Activated naive CD8-positive, alpha-beta T cell treated with anti-CD3 and anti-CD28 coated beads, Interleukin-2, amount 10 ng/mL, durations not matched to agents 7 days and 5 days (primary cell): ENCODE data around the gene ATP10A. TPM values are rescaled to one million over a fixed set of nuclear protein-coding genes. Genes with fewer than 3 reads are reported as not detected.
"Not testable (repeated sequence)": the region's sequence is repeated elsewhere in the genome, so short reads cannot be mapped to it uniquely, and the experiment has no call there.

ENCODE experiments used
- ATAC-seq: fragments of 150-1000 bp; cut with Tn5 transposase; one replicate; pipeline ENCODE4 v1.10.0; 2021; ENCODE audit warnings: low read depth, moderate library complexity
- POLR2A ChIA-PET: fragments of 350-600 bp; sonication (Branson Sonifier 250); formaldehyde crosslinking; loops from one replicate; lab custom pipeline; 2021; ENCODE audit warnings: antibody characterized with exemption; lab: Charles Lee
- DNase-seq: peaks from one replicate; pipeline ENCODE4 v3.0.0; 2021
- H3K27ac Mint-ChIP-seq: one replicate; pipeline ENCODE4 v1.8.0; 2022; ENCODE audit warnings: mild to moderate bottlenecking, mixed read lengths
- H3K27me3 Mint-ChIP-seq: one replicate; pipeline ENCODE4 v1.8.0; 2022; ENCODE audit warnings: mild to moderate bottlenecking, moderate library complexity, mixed read lengths
- H3K36me3 Mint-ChIP-seq: one replicate; pipeline ENCODE4 v1.8.0; 2021; ENCODE audit warnings: mild to moderate bottlenecking, mixed read lengths
- H3K4me1 Mint-ChIP-seq: one replicate; pipeline ENCODE4 v1.8.0; 2021; ENCODE audit warnings: mixed read lengths
- H3K4me3 Mint-ChIP-seq: one replicate; pipeline ENCODE4 v1.8.0; 2022; ENCODE audit warnings: mild to moderate bottlenecking, moderate library complexity, mixed read lengths
- H3K9me3 Mint-ChIP-seq: one replicate; pipeline ENCODE4 v1.8.0; 2021; ENCODE audit warnings: mixed read lengths
- total RNA-seq, 2 experiments: library from RNA; stranded (reverse); gene quantifications; one replicate each; pipeline ENCODE4 v1.2.3, GENCODE V29; 2021

The ATP10A gene
- total RNA-seq, 2 experiments from 2014 or later: 57.9 to 60.3 TPM

DNA sequence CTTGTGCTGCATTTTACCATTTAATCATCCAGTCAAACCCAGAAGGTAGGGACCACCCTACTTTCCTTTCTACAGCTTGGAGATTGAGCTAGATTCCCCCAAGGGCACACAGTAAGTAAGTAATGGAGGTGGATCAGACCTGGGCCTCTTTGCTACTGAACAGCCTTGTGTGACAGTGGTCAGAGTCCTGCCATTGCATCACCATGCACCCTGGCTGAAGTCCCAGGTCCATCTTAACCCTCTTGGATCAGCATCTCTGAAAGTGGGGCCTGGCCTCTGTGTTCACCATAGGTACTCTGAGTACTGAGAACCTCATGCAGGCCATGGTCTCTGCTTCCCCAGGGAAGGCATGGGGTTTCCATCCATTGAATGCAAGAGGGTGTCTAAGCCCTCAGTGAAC is 34.5 kb upstream of the ATP10A start:
- Mint-ChIP-seq H3K4me3 (no peak overlapping the region), H3K9me3 (no peaks in the 10 kb centered on the region), H3K4me1 (peaks cover 5% of the 10 kb centered on the region), H3K27me3 (no peaks in the 10 kb centered on the region), H3K27ac (no peak overlapping the region), H3K36me3 (no peaks in the 10 kb centered on the region)
- DNase-seq (no peak), ATAC-seq (no peak)
- POLR2A ChIA-PET: no interaction called here

DNA sequence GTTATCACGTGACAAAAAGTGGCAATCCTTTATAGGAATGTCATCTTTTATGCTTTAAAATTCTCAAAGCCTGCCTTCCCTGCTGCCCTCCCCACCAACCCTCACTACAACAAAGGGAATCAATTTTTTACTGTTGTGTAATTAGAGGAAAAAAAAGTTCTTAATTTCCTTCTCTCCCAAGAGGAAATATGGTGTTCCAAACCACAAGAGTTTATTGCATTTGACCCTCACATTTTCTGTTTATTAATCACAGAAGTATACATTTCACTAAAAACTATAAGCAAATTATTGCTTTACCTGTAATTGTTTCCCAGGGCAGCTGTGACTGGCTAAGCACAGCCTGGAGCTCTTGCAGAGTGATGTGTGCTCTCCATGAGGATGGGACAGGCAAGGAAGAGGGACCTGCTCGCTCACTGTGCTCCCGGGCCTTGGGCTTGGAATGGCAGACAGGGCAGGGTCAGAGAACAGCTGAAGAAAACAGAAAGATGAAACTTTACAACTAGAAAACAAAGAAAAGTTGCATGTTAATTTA is 31.3 kb upstream of the ATP10A start:
- no peaks in the 10 kb centered on the region for H3K9me3 Mint-ChIP-seq
- ATAC-seq: no peak
- H3K27me3 Mint-ChIP-seq: peaks cover 8% of the 10 kb centered on the region
- POLR2A ChIA-PET: no interaction called here
- no peak overlapping the region for H3K4me3 Mint-ChIP-seq
- no peak for DNase-seq
- no peaks in the 10 kb centered on the region for H3K36me3 Mint-ChIP-seq
- no peak overlapping the region for H3K27ac Mint-ChIP-seq
- peaks cover 6% of the 10 kb centered on the region for H3K4me1 Mint-ChIP-seq

DNA sequence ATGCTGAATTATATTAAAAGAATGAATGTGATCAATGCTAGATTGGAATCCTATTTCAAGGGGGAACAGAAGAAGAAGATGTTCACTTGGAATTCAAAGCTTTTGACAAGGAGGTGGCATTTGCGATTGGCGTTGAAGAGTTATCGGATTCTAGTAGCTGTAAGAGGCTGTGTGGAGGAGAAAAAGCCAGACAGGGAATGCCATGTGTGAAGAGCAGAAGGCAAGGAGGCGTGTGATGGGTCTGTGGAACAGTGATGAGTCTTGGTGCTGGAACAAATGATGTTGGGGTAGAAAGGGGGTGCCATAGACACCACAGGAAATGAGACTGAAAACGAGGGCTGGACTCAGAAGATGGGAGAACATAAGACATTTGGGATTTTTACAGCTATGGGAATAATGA is 30.5 kb upstream of the ATP10A start:
- Mint-ChIP-seq H3K9me3 (no peaks in the 10 kb centered on the region), H3K4me3 (no peak overlapping the region), H3K27me3 (peaks cover 8% of the 10 kb centered on the region), H3K4me1 (peaks cover 6% of the 10 kb centered on the region), H3K27ac (no peak overlapping the region), H3K36me3 (no peaks in the 10 kb centered on the region)
- POLR2A ChIA-PET: no interaction called here
- ATAC-seq (no peak), DNase-seq (no peak)

DNA sequence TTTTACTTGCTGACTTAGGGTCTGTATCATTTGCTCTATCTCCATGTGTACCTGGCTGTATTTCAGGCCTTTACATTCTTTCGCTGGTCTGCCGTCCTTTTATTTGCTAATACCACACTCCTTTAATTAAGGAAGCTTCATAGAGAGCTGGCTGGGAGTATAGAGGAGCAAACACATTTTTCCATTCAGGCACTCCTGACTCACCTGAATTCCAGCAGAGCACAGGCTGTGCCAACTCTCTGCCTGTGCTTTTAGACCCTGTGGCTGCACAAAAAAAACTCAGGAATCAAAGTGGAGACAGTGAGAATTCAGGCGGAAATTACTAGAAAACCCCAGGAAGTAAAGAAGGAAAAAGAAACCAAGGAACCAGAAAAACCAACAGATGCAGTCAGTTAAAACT is 29.0 kb upstream of the ATP10A start:
- H3K4me1 Mint-ChIP-seq: peaks cover 6% of the 10 kb centered on the region
- DNase-seq (no peak), ATAC-seq (no peak)
- no peak overlapping the region for H3K27ac Mint-ChIP-seq
- H3K27me3 Mint-ChIP-seq: peaks cover 13% of the 10 kb centered on the region
- POLR2A ChIA-PET: no interaction called here
- H3K36me3 Mint-ChIP-seq: no peaks in the 10 kb centered on the region
- no peaks in the 10 kb centered on the region for H3K9me3 Mint-ChIP-seq
- H3K4me3 Mint-ChIP-seq: no peak overlapping the region

DNA sequence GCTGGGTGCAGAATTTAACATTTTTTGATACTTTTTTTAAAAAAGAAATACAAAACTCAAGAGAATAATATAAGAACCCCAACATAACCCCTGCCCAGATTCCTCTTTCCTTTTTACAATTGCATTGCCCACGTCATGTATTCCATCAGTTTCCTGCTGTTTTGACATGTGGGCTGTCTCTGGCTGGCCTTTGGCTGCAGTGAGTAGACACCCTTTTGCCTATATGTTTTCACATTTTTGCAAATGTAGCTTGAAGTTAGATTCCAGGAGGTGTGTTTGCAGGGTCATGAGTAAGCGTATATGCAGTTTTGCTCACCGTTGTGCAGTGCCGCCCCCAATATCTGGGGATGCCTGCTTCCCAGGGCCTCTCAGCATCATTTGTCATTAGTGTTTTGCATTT is 28.0 kb upstream of the ATP10A start:
- no peaks in the 10 kb centered on the region for H3K9me3 Mint-ChIP-seq
- DNase-seq (no peak), ATAC-seq (no peak)
- POLR2A ChIA-PET: no interaction called here
- no peaks in the 10 kb centered on the region for H3K36me3 Mint-ChIP-seq
- no peak overlapping the region for H3K4me3 Mint-ChIP-seq
- peaks cover 6% of the 10 kb centered on the region for H3K4me1 Mint-ChIP-seq
- peaks cover 13% of the 10 kb centered on the region for H3K27me3 Mint-ChIP-seq
- H3K27ac Mint-ChIP-seq: no peak overlapping the region

DNA sequence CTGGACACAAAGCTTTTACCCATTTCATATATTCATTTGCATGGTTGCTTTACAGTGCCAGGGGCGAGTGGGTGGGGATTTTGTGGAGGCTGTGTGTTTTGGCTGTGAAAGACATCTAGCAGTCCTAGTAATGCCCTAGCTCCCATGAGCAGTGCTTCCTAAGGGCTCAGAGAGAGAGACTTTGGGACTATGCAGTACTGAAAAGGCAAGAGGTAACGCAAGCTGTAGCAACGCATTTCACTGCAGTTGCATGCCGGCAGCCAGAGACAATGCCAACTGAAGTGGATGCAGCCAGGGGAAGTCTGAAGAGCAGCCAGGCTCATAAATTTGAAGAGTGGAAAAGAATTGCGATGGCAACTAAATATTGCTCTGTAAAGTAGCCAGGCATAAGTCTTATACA is 27.4 kb upstream of the ATP10A start:
- no peak overlapping the region for H3K4me3 Mint-ChIP-seq
- peaks cover 1% of the 10 kb centered on the region for H3K36me3 Mint-ChIP-seq
- H3K27ac Mint-ChIP-seq: no peak overlapping the region
- no peaks in the 10 kb centered on the region for H3K9me3 Mint-ChIP-seq
- ATAC-seq (no peak), DNase-seq (no peak)
- H3K27me3 Mint-ChIP-seq: peaks cover 13% of the 10 kb centered on the region
- POLR2A ChIA-PET: no interaction called here
- peaks cover 4% of the 10 kb centered on the region for H3K4me1 Mint-ChIP-seq

DNA sequence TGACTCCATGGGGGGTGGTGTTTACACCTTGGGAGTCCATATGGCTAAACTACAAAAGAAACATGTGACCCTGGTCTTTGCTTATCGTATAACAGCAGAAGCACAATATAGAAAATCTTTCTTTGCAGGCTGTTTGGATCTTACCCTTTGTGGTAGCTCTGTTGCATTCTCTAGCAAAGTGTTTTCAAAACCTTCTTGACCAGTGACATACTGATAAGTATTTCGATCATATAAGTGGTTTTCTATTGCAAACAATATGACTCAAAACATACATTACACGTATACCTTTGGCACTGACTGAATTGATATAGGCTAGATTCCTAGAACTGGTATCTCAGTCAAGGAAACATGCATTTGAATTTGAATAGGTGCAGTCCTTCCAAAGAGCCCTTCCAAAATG is 24.7 kb upstream of the ATP10A start:
- ATAC-seq (no peak), DNase-seq (no peak)
- Mint-ChIP-seq H3K4me3 (no peak overlapping the region), H3K27me3 (peaks cover 13% of the 10 kb centered on the region), H3K9me3 (no peaks in the 10 kb centered on the region), H3K36me3 (peaks cover 1% of the 10 kb centered on the region), H3K27ac (no peak overlapping the region), H3K4me1 (peaks cover 4% of the 10 kb centered on the region)
- POLR2A ChIA-PET: interaction anchor here (0.6 kb wide), 1 partner anchor 47 kb away, joined by 3 read pairs; no protein-coding TSS in a partner anchor

DNA sequence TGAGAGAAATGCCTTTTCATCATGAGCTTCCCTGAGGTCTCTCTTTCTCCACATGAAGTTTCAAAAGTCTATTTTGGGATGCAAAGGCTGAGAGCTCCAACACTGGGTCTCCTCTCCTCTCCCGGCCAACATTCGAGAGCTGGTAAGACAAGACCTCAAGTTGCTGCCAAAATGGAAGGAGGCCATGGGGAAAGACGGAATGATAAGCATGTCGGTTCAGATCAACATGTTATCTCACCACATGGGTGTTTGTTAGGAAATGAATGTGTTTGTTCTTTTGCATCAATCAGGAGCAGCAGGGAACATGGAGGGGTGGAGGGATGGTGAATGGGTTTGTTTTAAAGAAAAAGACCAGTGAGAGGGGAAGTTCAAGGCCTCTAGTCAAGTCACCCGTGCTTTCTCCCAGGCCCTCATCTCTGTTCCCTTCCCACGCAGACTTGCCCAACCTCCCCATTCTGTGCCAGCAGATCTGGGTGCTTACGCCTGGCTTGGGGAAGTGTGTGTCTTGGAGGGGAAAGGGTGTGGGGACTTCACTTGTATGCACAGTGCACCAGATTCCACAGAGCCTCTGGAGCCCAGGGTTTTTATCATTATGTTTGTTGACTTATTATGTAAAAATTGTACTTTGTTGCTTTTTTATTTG is 23.5 kb upstream of the ATP10A start:
- no peak overlapping the region for H3K27ac Mint-ChIP-seq
- no peak overlapping the region for H3K4me3 Mint-ChIP-seq
- H3K4me1 Mint-ChIP-seq: no peaks in the 10 kb centered on the region
- H3K9me3 Mint-ChIP-seq: no peaks in the 10 kb centered on the region
- peaks cover 1% of the 10 kb centered on the region for H3K36me3 Mint-ChIP-seq
- peaks cover 13% of the 10 kb centered on the region for H3K27me3 Mint-ChIP-seq
- DNase-seq (no peak), ATAC-seq (no peak)
- POLR2A ChIA-PET: no interaction called here

DNA sequence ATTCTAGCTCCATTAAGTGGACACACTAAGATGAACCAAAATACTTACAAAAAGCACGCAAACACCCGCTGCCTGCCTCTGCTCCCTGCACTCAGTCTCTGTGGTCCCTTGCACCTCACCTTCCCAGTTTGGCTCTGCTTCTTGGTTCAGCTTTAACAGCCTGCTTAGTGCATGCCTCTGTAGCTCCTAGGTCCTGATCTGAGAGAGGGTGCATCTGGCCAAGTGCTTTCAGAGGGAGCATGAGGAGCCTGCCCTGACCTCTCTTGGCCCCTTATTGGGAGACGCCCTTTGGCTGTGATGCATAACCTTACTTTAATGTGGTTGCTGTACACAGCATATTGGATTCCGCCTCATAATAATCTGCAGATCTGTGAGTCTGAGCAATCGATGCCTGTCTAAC is 21.2 kb upstream of the ATP10A start:
- H3K9me3 Mint-ChIP-seq: no peaks in the 10 kb centered on the region
- H3K27ac Mint-ChIP-seq: no peak overlapping the region
- H3K4me1 Mint-ChIP-seq: no peaks in the 10 kb centered on the region
- H3K4me3 Mint-ChIP-seq: no peak overlapping the region
- peaks cover 5% of the 10 kb centered on the region for H3K27me3 Mint-ChIP-seq
- DNase-seq: no peak
- H3K36me3 Mint-ChIP-seq: peaks cover 1% of the 10 kb centered on the region
- POLR2A ChIA-PET: interaction anchor here (0.7 kb wide), 1 partner anchor 1976 kb away, joined by 3 read pairs; no protein-coding TSS in a partner anchor
- no peak for ATAC-seq

DNA sequence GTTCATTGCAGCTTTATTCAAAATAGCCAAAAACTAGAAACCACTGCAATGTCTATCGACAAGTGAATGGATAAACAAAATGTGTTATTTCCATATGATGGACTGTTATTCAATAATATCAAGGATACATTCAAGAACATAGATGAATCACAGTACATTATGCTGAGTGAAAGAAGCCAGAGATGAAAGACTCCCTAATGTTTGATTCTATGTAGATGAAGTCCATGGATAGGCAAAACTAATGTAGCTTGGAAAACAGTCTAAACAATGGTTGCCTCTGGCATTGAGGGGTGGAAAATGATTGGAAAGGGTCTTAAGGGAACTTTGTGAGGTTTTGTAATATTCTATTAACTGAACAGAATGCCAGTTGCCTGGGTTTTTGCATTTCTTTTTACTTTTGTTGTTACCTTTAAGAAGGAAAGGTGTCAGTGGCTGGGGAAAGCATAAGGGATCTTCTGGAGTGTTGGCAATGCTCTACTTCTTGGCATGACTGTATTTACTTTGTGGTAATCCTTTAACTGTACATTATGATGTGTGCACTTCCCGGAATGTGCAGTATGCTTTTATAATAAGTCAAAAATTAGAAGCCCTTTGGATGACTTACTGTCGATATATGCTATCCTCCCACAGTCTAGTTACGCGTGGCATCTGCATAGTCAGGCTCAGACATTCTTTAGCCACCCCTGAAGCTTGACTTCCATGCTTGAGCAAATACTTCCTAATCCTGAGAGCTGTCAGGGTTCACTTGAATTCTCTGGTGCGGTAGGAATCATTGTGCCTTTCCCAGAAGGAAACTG is 20.5 kb upstream of the ATP10A start:
- ATAC-seq (no peak), DNase-seq (no peak)
- no peak overlapping the region for H3K4me3 Mint-ChIP-seq
- H3K27ac Mint-ChIP-seq: no peak overlapping the region
- H3K9me3 Mint-ChIP-seq: no peaks in the 10 kb centered on the region
- no peaks in the 10 kb centered on the region for H3K4me1 Mint-ChIP-seq
- H3K36me3 Mint-ChIP-seq: peaks cover 1% of the 10 kb centered on the region
- peaks cover 5% of the 10 kb centered on the region for H3K27me3 Mint-ChIP-seq
- POLR2A ChIA-PET: no interaction called here

DNA sequence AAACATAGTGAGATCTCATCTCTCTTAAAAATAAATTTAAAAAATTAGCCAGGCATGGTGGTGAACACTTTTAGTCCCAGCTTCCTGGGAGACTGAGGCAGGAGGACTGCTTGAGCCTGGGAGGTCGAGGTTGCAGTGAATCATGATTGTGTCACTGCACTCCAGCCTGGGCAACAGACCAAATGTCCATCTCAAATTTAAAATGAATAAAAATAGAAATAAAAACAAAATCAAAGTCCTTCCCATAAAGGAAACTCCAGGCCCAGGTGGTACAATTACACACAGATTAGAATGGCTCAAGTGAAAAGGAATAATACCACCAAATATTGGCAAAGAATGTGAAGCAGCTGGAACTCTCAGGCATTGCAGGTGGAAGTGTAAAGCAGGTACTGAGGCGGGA is 19.3 kb upstream of the ATP10A start:
- ATAC-seq: no peak
- H3K27me3 Mint-ChIP-seq: peaks cover 4% of the 10 kb centered on the region
- POLR2A ChIA-PET: no interaction called here
- H3K9me3 Mint-ChIP-seq: no peaks in the 10 kb centered on the region
- no peak overlapping the region for H3K27ac Mint-ChIP-seq
- no peaks in the 10 kb centered on the region for H3K4me1 Mint-ChIP-seq
- H3K36me3 Mint-ChIP-seq: peaks cover 1% of the 10 kb centered on the region
- H3K4me3 Mint-ChIP-seq: no peak overlapping the region
- DNase-seq: no peak

DNA sequence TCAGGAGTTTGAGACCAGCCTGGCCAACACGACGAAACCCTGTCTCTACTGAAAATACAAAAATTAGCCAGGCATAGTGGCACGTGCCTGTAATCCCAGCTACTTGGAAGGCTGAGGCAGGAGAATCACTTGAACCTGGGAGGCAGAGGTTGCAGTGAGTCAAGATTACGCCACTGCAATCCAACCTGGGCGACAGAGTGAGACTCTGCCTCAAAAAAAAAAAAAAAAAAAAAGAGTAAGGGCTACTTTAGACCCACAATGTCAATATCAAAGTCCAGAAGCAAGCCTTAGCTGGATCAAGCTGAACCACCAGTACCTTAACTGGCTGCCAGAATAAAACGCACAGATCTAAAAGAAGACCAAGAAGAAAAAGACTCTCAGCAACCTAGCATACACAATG is 17.8 kb upstream of the ATP10A start:
- DNase-seq, POLR2A ChIA-PET, H3K9me3 Mint-ChIP-seq, H3K36me3 Mint-ChIP-seq, ATAC-seq, H3K4me1 Mint-ChIP-seq, H3K27ac Mint-ChIP-seq, H3K4me3 Mint-ChIP-seq, H3K27me3 Mint-ChIP-seq: not testable (repeated sequence)

DNA sequence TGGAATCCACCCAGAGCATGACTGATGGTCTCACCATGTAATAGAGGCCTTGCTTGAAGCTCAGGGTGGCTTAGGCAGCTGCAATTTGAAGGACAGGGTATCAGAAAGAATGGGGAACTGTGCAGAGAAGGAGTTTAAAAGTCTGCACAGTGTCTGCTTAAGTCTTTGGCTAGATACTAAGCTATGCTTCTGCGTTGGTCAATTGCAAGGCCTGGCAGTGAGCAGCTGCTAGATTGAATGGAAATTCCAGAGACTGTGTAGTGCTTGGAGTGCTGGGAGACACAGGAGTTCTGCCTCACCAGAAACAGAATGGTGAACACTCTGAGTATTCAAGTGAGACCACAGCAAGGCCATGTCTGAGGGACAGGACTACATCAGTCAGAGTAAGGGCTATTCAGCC is 17.3 kb upstream of the ATP10A start:
- no peaks in the 10 kb centered on the region for H3K36me3 Mint-ChIP-seq
- no peak for DNase-seq
- H3K4me1 Mint-ChIP-seq: no peaks in the 10 kb centered on the region
- no peak overlapping the region for H3K4me3 Mint-ChIP-seq
- POLR2A ChIA-PET: no interaction called here
- no peaks in the 10 kb centered on the region for H3K27me3 Mint-ChIP-seq
- no peak overlapping the region for H3K27ac Mint-ChIP-seq
- ATAC-seq: no peak
- no peaks in the 10 kb centered on the region for H3K9me3 Mint-ChIP-seq

DNA sequence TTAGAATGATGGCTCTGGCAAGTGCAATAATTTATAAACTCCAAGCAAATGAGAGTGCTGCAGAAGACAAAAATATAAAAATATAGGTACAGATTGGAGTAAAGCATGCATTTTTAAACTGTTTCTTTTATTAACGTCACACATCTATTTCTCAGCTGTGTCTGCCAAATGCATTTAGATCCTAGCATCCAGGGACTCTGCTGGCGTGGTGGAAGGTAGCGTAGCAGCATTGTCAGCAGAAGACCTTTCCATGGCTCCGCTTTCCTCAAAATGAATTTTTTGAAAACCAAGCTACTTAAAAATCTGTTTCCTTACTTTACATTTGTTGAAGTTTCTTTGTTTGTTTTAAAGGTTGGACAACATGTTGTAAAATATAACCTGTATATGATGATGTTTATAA is 16.3 kb upstream of the ATP10A start:
- ATAC-seq: no peak
- Mint-ChIP-seq H3K9me3 (no peaks in the 10 kb centered on the region), H3K36me3 (no peaks in the 10 kb centered on the region), H3K4me1 (no peaks in the 10 kb centered on the region), H3K27ac (no peak overlapping the region), H3K27me3 (no peaks in the 10 kb centered on the region), H3K4me3 (no peak overlapping the region)
- DNase-seq: no peak
- POLR2A ChIA-PET: no interaction called here
